GM19395 (cell line): ENCODE data around the gene ABL2.
"Not testable (repeated sequence)": the region's sequence is repeated elsewhere in the genome, so short reads cannot be mapped to it uniquely, and the experiment has no call there.

ENCODE experiments used
- ATAC-seq: cut with Tn5 transposase; IDR thresholded peaks from one replicate; pipeline ENCODE4 v1.9.1; 2021; ENCODE audit warnings: mild to moderate bottlenecking, moderate library complexity; ENCODE audit not compliant: unreplicated experiment

ABL2 gene

GRCh38 chr1:179175011-179175841 is 54.3 kb downstream of the ABL2 start:
- no peak for ATAC-seq

DNA sequence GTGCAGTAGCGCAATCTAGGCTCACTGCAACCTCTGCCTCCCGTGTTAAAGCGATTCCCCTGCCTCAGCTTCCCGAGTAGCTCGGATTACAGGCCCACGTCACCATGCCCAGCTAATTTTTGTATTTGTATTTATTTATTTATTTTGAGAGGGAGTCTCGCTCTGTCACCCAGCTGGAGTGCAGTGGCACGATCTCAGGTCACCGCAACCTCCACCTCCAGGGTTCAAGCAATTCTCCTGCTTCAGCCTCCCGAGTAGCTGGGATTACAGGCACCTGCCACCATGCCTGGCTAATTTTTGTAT is 59.1 kb downstream of the ABL2 start:
- ATAC-seq = not testable (repeated sequence)

GRCh38 chr1:179169616-179170467 is 59.6 kb downstream of the ABL2 start:
- no peak for ATAC-seq

DNA sequence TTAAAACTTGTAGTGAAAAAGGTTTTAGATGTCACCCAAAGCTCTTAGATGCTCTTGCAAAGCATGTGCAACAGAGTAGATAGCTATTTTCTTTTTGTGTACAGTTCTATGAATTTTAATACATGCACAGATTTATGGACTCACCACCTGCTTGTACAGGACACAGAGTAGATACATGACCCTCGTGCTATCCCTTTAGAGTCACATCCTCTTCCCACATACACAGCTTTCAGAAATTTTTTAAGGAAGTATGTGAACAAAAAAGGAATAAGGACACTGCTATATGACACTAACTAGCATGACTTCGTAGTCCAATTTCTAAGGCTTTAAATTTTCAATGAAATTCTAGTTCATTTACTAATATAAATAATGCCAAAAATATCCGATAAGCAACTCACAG is 60.9 kb downstream of the ABL2 start:
- ATAC-seq = no peak

- ATAC-seq = no peak
Measured at GRCh38 chr1:179167955-179168354, 61.5 kb downstream of the ABL2 start.

DNA sequence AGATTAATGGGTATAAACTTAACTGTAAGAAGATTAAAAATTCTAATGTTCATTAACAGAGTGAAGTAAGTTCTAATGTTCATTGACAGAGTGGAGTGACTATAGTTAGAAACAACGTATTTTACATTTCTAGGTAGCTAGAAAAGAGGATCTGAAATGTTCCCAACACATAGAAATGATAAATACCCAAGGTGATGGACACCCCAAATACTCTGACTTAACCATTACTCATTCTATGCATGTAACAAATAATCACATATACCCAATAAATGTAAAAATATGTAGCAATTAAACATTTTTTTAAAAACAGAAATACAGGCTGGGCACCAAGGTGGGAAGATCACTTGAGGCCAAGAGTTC is 62.1 kb downstream of the ABL2 start:
- no peak for ATAC-seq

- no peak for ATAC-seq
Measured at GRCh38 chr1:179166663-179167417, 62.6 kb downstream of the ABL2 start.

GRCh38 chr1:179164494-179164893 is 65.0 kb downstream of the ABL2 start:
- ATAC-seq = no peak

DNA sequence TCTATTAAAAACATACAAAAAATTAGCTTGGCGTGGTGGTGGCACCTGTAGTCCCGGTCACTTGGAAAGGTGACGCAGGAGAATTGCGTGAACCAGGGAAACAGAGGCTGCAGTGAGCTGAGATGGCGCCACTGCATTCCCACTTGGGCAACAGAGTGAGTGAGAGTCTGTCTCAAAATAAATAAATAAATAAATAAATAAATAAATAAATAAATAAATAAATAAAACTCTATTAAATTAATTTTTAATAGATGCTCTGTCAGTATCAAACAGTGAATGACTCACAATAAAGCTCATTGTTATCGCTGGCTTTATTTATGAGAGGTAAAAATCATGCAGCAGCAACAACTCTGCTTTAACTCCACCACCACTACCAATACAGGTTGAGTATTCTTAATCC is 72.8 kb downstream of the ABL2 start:
- no peak for ATAC-seq

DNA sequence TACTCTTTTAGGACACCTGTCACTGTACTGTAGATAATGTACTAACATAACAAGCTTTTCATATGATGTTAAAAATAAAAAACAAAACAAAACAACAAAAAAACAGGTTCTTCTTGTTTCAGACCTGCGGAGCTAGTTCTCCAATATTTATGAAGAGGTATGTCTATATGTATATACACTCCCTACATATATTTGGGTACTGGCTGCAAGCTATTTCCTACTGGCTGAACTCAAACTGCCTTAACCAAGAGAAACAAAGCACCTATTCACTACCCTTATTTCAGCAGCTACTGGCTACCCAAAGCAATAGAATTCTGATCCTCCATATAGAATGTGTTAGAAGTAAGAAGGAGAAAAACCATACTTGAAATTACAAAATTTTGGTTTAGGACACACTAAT is 73.5 kb downstream of the ABL2 start:
- no peak for ATAC-seq

- no peak for ATAC-seq
Measured at GRCh38 chr1:179155615-179156014, 73.9 kb downstream of the ABL2 start.

- ATAC-seq = no peak
Measured at GRCh38 chr1:179154437-179154836, 75.0 kb downstream of the ABL2 start.

DNA sequence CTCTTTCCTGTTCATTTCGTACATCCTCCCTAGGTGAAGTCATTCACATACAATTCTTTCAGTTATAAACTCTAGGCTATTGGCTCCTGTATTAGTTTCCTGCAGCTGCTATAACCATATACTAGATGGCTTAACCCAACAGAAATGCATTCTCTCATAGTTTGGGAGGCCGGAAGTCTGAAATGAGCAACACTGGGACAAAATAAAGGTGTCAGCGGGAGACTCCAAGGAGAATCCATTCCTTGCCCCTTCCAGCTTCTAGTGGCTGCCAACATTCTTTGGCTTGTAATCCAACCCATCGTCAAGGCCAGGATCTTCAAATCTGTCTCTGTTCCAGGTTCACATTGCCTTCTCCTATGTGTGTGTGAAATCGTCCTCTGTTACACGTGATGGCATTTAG is 76.3 kb downstream of the ABL2 start:
- no peak for ATAC-seq

- no peak for ATAC-seq
Measured at GRCh38 chr1:179151908-179152682, 77.4 kb downstream of the ABL2 start.

- ATAC-seq = no peak
Measured at GRCh38 chr1:179146911-179147310, 82.6 kb downstream of the ABL2 start.

DNA sequence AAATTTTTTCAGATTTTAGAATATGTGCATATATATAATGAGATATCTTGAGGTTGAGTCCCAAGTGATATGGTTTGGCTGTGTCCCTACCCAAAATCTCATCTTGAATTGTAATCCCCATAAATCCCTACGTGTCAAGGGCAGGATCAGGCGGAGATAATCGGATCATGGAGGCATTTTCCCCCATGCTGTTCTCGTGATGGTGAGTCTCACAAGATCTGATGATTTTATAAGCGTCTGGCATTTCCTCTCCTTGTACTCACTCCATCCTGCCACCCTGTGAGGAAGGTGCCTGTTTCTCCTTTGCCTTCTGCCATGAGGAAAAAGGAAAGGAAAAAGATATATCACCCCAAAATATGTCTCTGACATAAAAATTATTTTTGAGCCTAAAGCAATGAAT is 83.0 kb downstream of the ABL2 start:
- no peak for ATAC-seq

DNA sequence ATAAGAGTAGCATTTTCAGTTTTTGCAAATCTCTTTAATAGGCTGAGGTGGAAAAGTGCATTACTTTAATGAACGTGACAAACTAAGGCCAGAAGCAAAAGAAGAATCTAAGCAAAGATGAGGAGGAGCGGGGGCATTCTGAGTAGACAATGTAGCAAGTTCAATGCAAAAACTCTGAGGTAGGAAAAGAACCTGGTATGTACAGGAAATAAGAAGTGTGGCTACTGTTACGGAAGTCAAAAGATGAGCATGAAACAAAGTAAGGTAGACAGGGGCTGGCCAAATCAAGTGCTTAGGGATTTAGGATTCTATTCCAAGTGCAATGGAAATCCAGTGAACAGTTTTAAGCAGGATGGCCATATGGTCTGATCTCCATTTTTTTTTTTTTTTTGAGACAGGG is 84.0 kb downstream of the ABL2 start:
- ATAC-seq = no peak

DNA sequence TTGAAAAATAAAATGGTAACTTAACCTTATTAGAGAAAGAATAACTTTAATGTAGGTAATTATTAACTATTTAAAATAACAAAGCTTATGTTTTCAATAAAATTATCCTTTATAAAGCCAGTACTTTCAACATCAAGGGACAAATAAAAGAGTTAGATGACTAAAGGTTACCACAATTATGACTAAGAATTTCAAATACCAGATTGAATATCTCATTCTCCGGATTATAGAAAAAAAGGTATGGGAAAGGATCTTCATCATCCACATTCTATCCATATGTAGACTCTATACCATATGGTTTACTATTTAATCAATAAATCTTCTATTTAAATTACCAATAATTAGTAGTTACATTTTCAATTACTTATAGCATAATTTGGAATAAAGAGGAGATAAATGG is 84.9 kb downstream of the ABL2 start:
- ATAC-seq = no peak

- ATAC-seq = no peak
Measured at GRCh38 chr1:179143322-179143721, 86.2 kb downstream of the ABL2 start.

DNA sequence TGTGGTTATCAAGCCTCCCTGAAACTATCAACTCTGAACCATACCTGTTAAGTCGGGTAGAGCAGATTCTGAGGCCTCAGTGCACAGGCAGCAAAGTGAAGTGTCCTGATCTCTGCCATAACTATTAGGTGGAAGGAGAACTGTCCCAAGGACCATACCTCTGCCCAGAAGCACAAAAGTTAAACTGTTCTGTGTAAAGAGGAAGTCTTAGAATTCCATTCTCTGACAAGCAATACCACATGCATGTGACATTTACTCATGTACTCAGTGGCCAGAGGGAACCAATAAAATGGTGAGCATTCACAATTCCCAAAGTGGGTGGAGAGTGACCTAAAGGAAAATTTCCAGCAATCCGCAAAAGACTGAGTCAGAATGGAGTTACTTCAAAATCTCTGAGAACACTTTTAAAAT is 86.6 kb downstream of the ABL2 start:
- ATAC-seq = no peak
